ENCODE measurements around the gene MET. TPM values are rescaled to one million over a fixed set of nuclear protein-coding genes. Genes with fewer than 3 reads are reported as not detected.
A peak's percentile ranks its signal among the peaks of the same experiment; 100 is the strongest.

MET gene
- total RNA-seq, 1 experiment from 2014 or later, result 200 TPM

DNA sequence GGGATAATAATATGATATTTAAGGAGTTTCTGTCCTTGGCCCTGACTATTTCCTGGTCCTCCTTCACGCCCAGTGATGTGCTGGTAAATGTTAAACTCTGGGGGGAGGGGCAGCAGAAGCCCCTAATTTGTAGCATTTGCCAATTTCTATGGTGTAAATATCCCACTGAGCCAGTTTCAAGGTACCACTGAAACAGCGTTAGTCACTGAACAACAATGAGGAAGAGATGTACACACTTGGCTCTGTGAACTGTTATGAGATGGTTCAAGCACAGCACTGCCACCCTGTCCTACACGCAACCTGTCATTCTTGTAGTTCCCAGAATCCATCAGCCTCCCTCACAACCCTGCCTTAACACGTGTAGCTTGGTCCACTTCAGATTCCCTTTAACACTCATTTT, 39.8 kb downstream of the MET start:
- ChIA-PET CTCF (no interaction called here), RAD21 (ENCODE audit: low non-redundant PET in 1 of 2, low total read pairs in 2 of 2, uncharacterized antibody in 2 of 2, unreplicated experiment in 2 of 2) (no interaction called here), POLR2A (no interaction called here)
- H3K27me3 ChIP-seq (ENCODE audit: insufficient read depth, low read length), result no peaks in the 10 kb centered on the region
- BruUV-seq (replicated peaks), result no TSS peak
- intact Hi-C loops (cut with micrococcal nuclease), result no loop called here
- no peak overlapping the region for H2AFZ ChIP-seq (ENCODE audit: low read depth, low read length, poor library complexity, severe bottlenecking)
- H3K27ac ChIP-seq (ENCODE audit: low read depth, low read length), result peak overlapping the region; percentile 91
- TF ChIP-seq FOSL1 (IDR thresholded peaks at IDR 0.05; ENCODE audit: low read depth) (peak; percentile 38; the same call in 1 of the 2 replicates), ELF1 (IDR thresholded peaks at IDR 0.05; ENCODE audit: borderline replicate concordance, low read depth) (peak; percentile 8; the same call in 1 of the 2 replicates), CBX3 (IDR thresholded peaks at IDR 0.05; ENCODE audit: low read depth) (peak; percentile 60; the same call in 1 of the 2 replicates), JUND (IDR thresholded peaks at IDR 0.05) (peak; percentile 54), POLR2AphosphoS5 (IDR thresholded peaks at IDR 0.05; ENCODE audit: low read depth, low read length) (peak; percentile 42; the same call in 1 of the 2 replicates)
- TF ChIP-seq, protein P1, sequence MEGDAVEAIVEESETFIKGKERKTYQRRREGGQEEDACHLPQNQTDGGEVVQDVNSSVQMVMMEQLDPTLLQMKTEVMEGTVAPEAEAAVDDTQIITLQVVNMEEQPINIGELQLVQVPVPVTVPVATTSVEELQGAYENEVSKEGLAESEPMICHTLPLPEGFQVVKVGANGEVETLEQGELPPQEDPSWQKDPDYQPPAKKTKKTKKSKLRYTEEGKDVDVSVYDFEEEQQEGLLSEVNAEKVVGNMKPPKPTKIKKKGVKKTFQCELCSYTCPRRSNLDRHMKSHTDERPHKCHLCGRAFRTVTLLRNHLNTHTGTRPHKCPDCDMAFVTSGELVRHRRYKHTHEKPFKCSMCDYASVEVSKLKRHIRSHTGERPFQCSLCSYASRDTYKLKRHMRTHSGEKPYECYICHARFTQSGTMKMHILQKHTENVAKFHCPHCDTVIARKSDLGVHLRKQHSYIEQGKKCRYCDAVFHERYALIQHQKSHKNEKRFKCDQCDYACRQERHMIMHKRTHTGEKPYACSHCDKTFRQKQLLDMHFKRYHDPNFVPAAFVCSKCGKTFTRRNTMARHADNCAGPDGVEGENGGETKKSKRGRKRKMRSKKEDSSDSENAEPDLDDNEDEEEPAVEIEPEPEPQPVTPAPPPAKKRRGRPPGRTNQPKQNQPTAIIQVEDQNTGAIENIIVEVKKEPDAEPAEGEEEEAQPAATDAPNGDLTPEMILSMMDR (IDR thresholded peaks at IDR 0.05 in 2 of 3, conservative IDR thresholded peaks at IDR 0.05 in 1 of 3; ENCODE audit: borderline replicate concordance in 1 of 3, insufficient read depth in 1 of 3, low read depth in 2 of 3, low read length in 2 of 3), result no peak
- ATAC-seq (no peak), DNase-seq (ENCODE audit: low read depth, low spot score) (no peak)
- peaks cover 100% of the 10 kb centered on the region for H3K79me2 ChIP-seq (ENCODE audit: insufficient read depth, low read length)
- no peak overlapping the region for H3K9ac ChIP-seq (ENCODE audit: low read length)
- H3K36me3 ChIP-seq (ENCODE audit: control insufficient read depth in 1 of 2, insufficient read depth in 2 of 2, low read length in 2 of 2), result peaks cover 0 to 42% of the 10 kb centered on the region in 2 experiments; a peak in 2 of 4 replicates
- peaks cover 93 to 98% of the 10 kb centered on the region in 2 experiments for H3K4me1 ChIP-seq (ENCODE audit: control insufficient read depth in 1 of 2, insufficient read depth in 2 of 2, low read length in 2 of 2)
- no peaks in the 10 kb centered on the region for H3K9me2 ChIP-seq (ENCODE audit: insufficient read depth)
- no peaks in the 10 kb centered on the region for H3K9me3 ChIP-seq (ENCODE audit: control insufficient read depth in 1 of 2, insufficient read depth in 1 of 2, low read depth in 1 of 2, low read length in 2 of 2)
- H4K20me1 ChIP-seq (ENCODE audit: insufficient read depth), result no peaks in the 10 kb centered on the region
- peak overlapping the region; percentile 26 for H3K4me2 ChIP-seq (ENCODE audit: low read length)
- H3K4me3 ChIP-seq (replicated peaks in 1 of 2; ENCODE audit: low read depth in 1 of 2, low read length in 2 of 2), result no peak overlapping the region

DNA sequence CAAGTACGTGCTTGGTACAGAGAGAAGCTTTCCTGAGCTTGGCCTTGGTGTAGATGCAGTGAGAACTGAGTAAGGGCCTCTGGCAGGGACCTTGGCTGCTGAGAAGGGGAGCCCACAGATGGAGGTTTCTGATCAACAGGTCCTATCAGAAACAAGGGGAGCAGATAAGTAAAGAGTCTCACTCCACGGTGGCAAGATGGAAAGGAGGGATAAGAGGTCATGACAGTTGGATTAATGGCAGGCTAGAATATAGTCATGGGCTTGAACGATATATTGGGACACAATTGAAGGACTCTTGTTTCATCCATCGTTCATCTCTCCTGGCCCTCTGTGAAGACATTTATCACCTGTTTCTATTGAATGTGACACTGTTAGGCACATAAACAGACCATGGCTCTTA, 41.5 kb downstream of the MET start:
- Histone ChIP-seq H4K20me1 (ENCODE audit: insufficient read depth) (no peaks in the 10 kb centered on the region), H3K9me3 (ENCODE audit: control insufficient read depth in 1 of 2, insufficient read depth in 1 of 2, low read depth in 1 of 2, low read length in 2 of 2) (no peaks in the 10 kb centered on the region), H3K27me3 (ENCODE audit: insufficient read depth, low read length) (no peaks in the 10 kb centered on the region), H3K36me3 (ENCODE audit: control insufficient read depth in 1 of 2, insufficient read depth in 2 of 2, low read length in 2 of 2) (peaks cover 0 to 42% of the 10 kb centered on the region in 2 experiments; a peak in 2 of 4 replicates), H3K4me3 (replicated peaks in 1 of 2; ENCODE audit: low read depth in 1 of 2, low read length in 2 of 2) (no peak overlapping the region), H3K4me2 (ENCODE audit: low read length) (peak overlapping the region; percentile 11; the same call in 1 of the 2 replicates), H3K9me2 (ENCODE audit: insufficient read depth) (no peaks in the 10 kb centered on the region), H3K4me1 (ENCODE audit: control insufficient read depth in 1 of 2, insufficient read depth in 2 of 2, low read length in 2 of 2) (peaks cover 82 to 87% of the 10 kb centered on the region in 2 experiments), H3K27ac (ENCODE audit: low read depth, low read length) (peak overlapping the region; percentile 66), H3K9ac (ENCODE audit: low read length) (0 out of 2 replicates have a peak overlapping the region, but pooled peaks have one; percentile 0), H3K79me2 (ENCODE audit: insufficient read depth, low read length) (peaks cover 99% of the 10 kb centered on the region), H2AFZ (ENCODE audit: low read depth, low read length, poor library complexity, severe bottlenecking) (no peak overlapping the region)
- ATAC-seq (no peak), DNase-seq (ENCODE audit: low read depth, low spot score) (no peak)
- TF ChIP-seq POLR2AphosphoS5 (IDR thresholded peaks at IDR 0.05; ENCODE audit: low read depth, low read length) (0 out of 2 replicates have a peak, but pooled peaks have one; percentile 22), SIN3A (IDR thresholded peaks at IDR 0.05; ENCODE audit: low read depth) (no peak)
- ChIA-PET RAD21 (ENCODE audit: low non-redundant PET in 1 of 2, low total read pairs in 2 of 2, uncharacterized antibody in 2 of 2, unreplicated experiment in 2 of 2) (no interaction called here), CTCF (no interaction called here), POLR2A (no interaction called here)
- intact Hi-C loops (cut with micrococcal nuclease), result no loop called here
- no TSS peak for BruUV-seq (replicated peaks)

Data from HCT116 (cell line).